H1 (cell line): ENCODE measurements around the gene HSPA1L. TPM values are rescaled to one million over a fixed set of nuclear protein-coding genes. Genes with fewer than 3 reads are reported as not detected.
A peak's percentile ranks its signal among the peaks of the same experiment; 100 is the strongest.

Experiments
- CTCF ChIA-PET: fragments of 300-600 bp; sonication (Branson Sonifier 250); formaldehyde crosslinking; loops from one replicate; lab custom pipeline; 2021; ENCODE audit not compliant: partially characterized antibody; lab: Charles Lee
- POLR2A ChIA-PET: fragments of 300-600 bp; sonication (Branson Sonifier 250); formaldehyde crosslinking; loops from one replicate; lab custom pipeline; 2021; ENCODE audit warnings: inconsistent platforms; ENCODE audit not compliant: partially characterized antibody; lab: Charles Lee
- DNase-seq, 2 experiments: peaks; one replicate each; pipeline versions ENCODE4 v3.0.0 to v3.0.0-alpha.2; 2010 to 2022; ENCODE audit warnings: low spot score in 2 of 2, low read depth in 1 of 2, mixed read lengths in 1 of 2
- FAIRE-seq: peaks from 2 replicates; lab custom pipeline; 2011; peaks lifted over from hg19 to GRCh38; lab: Jason Lieb, UNC
- H2AFZ ChIP-seq: 2 replicates; pipeline ENCODE4 v1.8.1; 2012; ENCODE audit warnings: low read length, inconsistent platforms
- H2AK5ac ChIP-seq: 2 replicates; pipeline ENCODE4 v1.6.1; 2013; ENCODE audit warnings: low read depth, low read length
- H2BK120ac ChIP-seq: replicated peaks from 2 replicates; pipeline ENCODE3; 2013; ENCODE audit warnings: low read depth, low read length, inconsistent platforms
- H2BK12ac ChIP-seq: 2 replicates; pipeline ENCODE4 v1.6.1; 2013; ENCODE audit warnings: low read depth, low read length
- H2BK15ac ChIP-seq: 2 replicates; pipeline ENCODE4 v1.6.1; 2013; ENCODE audit warnings: low read length
- H2BK20ac ChIP-seq: 2 replicates; pipeline ENCODE4 v1.6.1; 2013; ENCODE audit warnings: low read length
- H2BK5ac ChIP-seq: 2 replicates; pipeline ENCODE4 v1.6.1; 2013; ENCODE audit warnings: low read depth, low read length
- H3K14ac ChIP-seq: 2 replicates; pipeline ENCODE4 v1.6.1; 2013; ENCODE audit warnings: inconsistent platforms; ENCODE audit not compliant: insufficient read length
- H3K18ac ChIP-seq: 2 replicates; pipeline ENCODE4 v1.6.1; 2013; ENCODE audit warnings: low read length; ENCODE audit errors: extremely low read depth
- H3K23ac ChIP-seq: 2 replicates; pipeline ENCODE4 v1.6.1; 2013; ENCODE audit warnings: inconsistent platforms; ENCODE audit not compliant: insufficient read length
- H3K23me2 ChIP-seq: 2 replicates; pipeline ENCODE4 v1.6.1; 2013; ENCODE audit warnings: low read depth, low read length
- H3K27ac ChIP-seq: 2 replicates; pipeline ENCODE4 v1.6.1; 2011; ENCODE audit warnings: low read depth, low read length, inconsistent platforms
- H3K27me3 ChIP-seq, 4 experiments: replicated peaks in 1 of 4; 1 replicate in 1 of 4; 2 replicates in 3 of 4; pipeline versions ENCODE4 v1.6.1 to v1.8.1; 2011 to 2013; ENCODE audit warnings: low read length in 3 of 4, mild to moderate bottlenecking in 3 of 4, inconsistent platforms in 2 of 4, mixed read lengths in 2 of 4, moderate library complexity in 1 of 4; ENCODE audit not compliant: control insufficient read depth in 3 of 4, insufficient read depth in 3 of 4; ENCODE audit errors: extremely low read depth in 1 of 4
- H3K36me3 ChIP-seq, 4 experiments: 2 replicates each; pipeline versions ENCODE4 v1.6.1 to v1.8.1; 2011 to 2013; ENCODE audit warnings: mild to moderate bottlenecking in 4 of 4, low read length in 3 of 4, moderate library complexity in 2 of 4, control low read depth in 1 of 4, inconsistent platforms in 1 of 4; ENCODE audit not compliant: insufficient read depth in 4 of 4, control insufficient read depth in 2 of 4
- H3K4ac ChIP-seq: replicated peaks from 2 replicates; pipeline ENCODE3; 2013; ENCODE audit warnings: low read length, low read depth, mixed read lengths, inconsistent platforms; ENCODE audit not compliant: insufficient read length
- H3K4me1 ChIP-seq, 4 experiments: replicated peaks in 1 of 4; 1 replicate in 1 of 4; 2 replicates in 3 of 4; pipeline versions ENCODE4 v1.6.1 to v1.8.1; 2011 to 2013; ENCODE audit warnings: low read length in 3 of 4, inconsistent platforms in 2 of 4, mixed read lengths in 1 of 4; ENCODE audit not compliant: insufficient read depth in 4 of 4, control insufficient read depth in 3 of 4
- H3K4me2 ChIP-seq, 2 experiments: 2 replicates each; pipeline versions ENCODE4 v1.6.1 to v1.8.1; 2011 to 2013; ENCODE audit warnings: low read depth in 2 of 2, low read length in 2 of 2, control low read depth in 1 of 2, inconsistent platforms in 1 of 2, mild to moderate bottlenecking in 1 of 2; ENCODE audit not compliant: insufficient read depth in 1 of 2
- H3K4me3 ChIP-seq, 4 experiments: fragments of 200-600, 300-600 bp in 1 of 4; sonication (generic), shearing (Covaris generic), sonication (Bioruptor Twin) in 1 of 4; 2 replicates each; pipeline versions ENCODE4 v1.5.1 to v1.8.1; 2011 to 2016; ENCODE audit warnings: low read length in 4 of 4, low read depth in 3 of 4, control low read depth in 2 of 4, inconsistent platforms in 2 of 4, mild to moderate bottlenecking in 2 of 4, mixed read lengths in 1 of 4, moderate library complexity in 1 of 4; ENCODE audit not compliant: insufficient read depth in 2 of 4; ENCODE audit errors: extremely low read depth in 1 of 4
- H3K56ac ChIP-seq: replicated peaks from 2 replicates; pipeline ENCODE3; 2013; ENCODE audit warnings: low read depth, mild to moderate bottlenecking, mixed read lengths, low read length, inconsistent platforms; ENCODE audit not compliant: insufficient read length
- H3K79me1 ChIP-seq: 2 replicates; pipeline ENCODE4 v1.6.1; 2013; ENCODE audit warnings: low read depth, low read length, control low read depth
- H3K79me2 ChIP-seq, 2 experiments: 2 replicates each; pipeline versions ENCODE4 v1.6.1 to v1.8.1; 2012 to 2013; ENCODE audit warnings: low read length in 2 of 2, mild to moderate bottlenecking in 2 of 2, inconsistent platforms in 1 of 2; ENCODE audit not compliant: insufficient read depth in 2 of 2, control insufficient read depth in 1 of 2
- H3K9ac ChIP-seq, 4 experiments: replicated peaks in 1 of 4; 1 replicate in 1 of 4; 2 replicates in 3 of 4; pipeline versions ENCODE4 v1.6.1 to v1.8.1; 2011 to 2013; ENCODE audit warnings: low read depth in 3 of 4, low read length in 3 of 4, control low read depth in 2 of 4, mild to moderate bottlenecking in 2 of 4, moderate library complexity in 2 of 4, inconsistent platforms in 1 of 4; ENCODE audit errors: extremely low read depth in 1 of 4
- H3K9me3 ChIP-seq, 2 experiments: 2 replicates each; pipeline versions ENCODE4 v1.6.1 to v1.8.1; 2012 to 2013; ENCODE audit warnings: mild to moderate bottlenecking in 2 of 2, moderate library complexity in 2 of 2, control low read depth in 1 of 2, inconsistent platforms in 1 of 2, low read depth in 1 of 2, low read length in 1 of 2, mixed read lengths in 1 of 2; ENCODE audit not compliant: insufficient read depth in 2 of 2
- H4K20me1 ChIP-seq, 2 experiments: replicated peaks in 1 of 2; 2 replicates each; pipeline versions ENCODE3 to v1.8.1; 2011 to 2013; ENCODE audit warnings: inconsistent platforms in 2 of 2, low read length in 2 of 2, mild to moderate bottlenecking in 1 of 2; ENCODE audit not compliant: insufficient read depth in 2 of 2, control insufficient read depth in 1 of 2
- H4K5ac ChIP-seq: 2 replicates; pipeline ENCODE4 v1.6.1; 2013; ENCODE audit warnings: low read length, low read depth, mixed read lengths, inconsistent platforms; ENCODE audit not compliant: insufficient read length
- H4K8ac ChIP-seq: 2 replicates; pipeline ENCODE4 v1.8.0; 2013; ENCODE audit warnings: mild to moderate bottlenecking, moderate library complexity, low read length, inconsistent platforms; ENCODE audit not compliant: insufficient read depth; ENCODE audit errors: extremely low read depth
- H4K91ac ChIP-seq: replicated peaks from 2 replicates; pipeline ENCODE3; 2013; ENCODE audit warnings: low read length, mixed read lengths, inconsistent platforms; ENCODE audit not compliant: insufficient read length
- CHD2 ChIP-seq: IDR thresholded peaks from 2 replicates; pipeline ENCODE4 v1.6.1; 2012; ENCODE audit warnings: low read length, improper control_type of control experiment
- EGR1 ChIP-seq: IDR thresholded peaks from 2 replicates; pipeline ENCODE4 v1.6.1; 2011; ENCODE audit warnings: low read depth, low read length, borderline replicate concordance
- MAFK ChIP-seq: IDR thresholded peaks from 2 replicates; pipeline ENCODE4 v1.6.1; 2012; ENCODE audit warnings: low read depth, mild to moderate bottlenecking, improper control_type of control experiment, low read length
- RXRA ChIP-seq: IDR thresholded peaks from 2 replicates; pipeline ENCODE4 v1.6.1; 2011; ENCODE audit warnings: low read depth, mild to moderate bottlenecking, low read length, moderate library complexity; ENCODE audit not compliant: insufficient read depth
- SIX5 ChIP-seq: IDR thresholded peaks from 2 replicates; pipeline ENCODE4 v1.6.1; 2011; ENCODE audit warnings: mild to moderate bottlenecking, low read depth, low read length
- SP4 ChIP-seq: IDR thresholded peaks from 2 replicates; pipeline ENCODE4 v1.6.1; 2012; ENCODE audit warnings: low read length, inconsistent platforms
- SRF ChIP-seq: IDR thresholded peaks from 2 replicates; pipeline ENCODE4 v1.6.1; 2011; ENCODE audit warnings: mild to moderate bottlenecking, low read depth, low read length, moderate library complexity
- YY1 ChIP-seq: IDR thresholded peaks from 2 replicates; pipeline ENCODE4 v1.6.1; 2011; ENCODE audit warnings: low read depth, mild to moderate bottlenecking, low read length
- WGBS, 2 experiments: shearing (Covaris generic) in 1 of 2; methylation state at CpG; one replicate each; pipeline versions ENCODE4 v1.1.6 to v1.1.7; 2013 to 2015; ENCODE audit warnings: low lambda C conversion rate in 2 of 2, mixed read lengths in 2 of 2, inconsistent platforms in 1 of 2, low coverage in 1 of 2, missing lambda C conversion rate in 1 of 2; ENCODE audit not compliant: insufficient replicate concordance in 2 of 2, insufficient coverage in 1 of 2, insufficient read length in 1 of 2; ENCODE audit errors: extremely low coverage in 1 of 2, missing lambda C conversion rate in 1 of 2; 5-methylcytosine and 5-hydroxymethylcytosine counted together
- polyA plus RNA-seq, 7 experiments: library from polyadenylated mRNA; depleted of rRNA in 3 of 7; stranded (reverse) in 5 of 7; unstranded in 2 of 7; fragments of >200 nt in 5 of 7; fragments of 200-250 nt in 2 of 7; gene quantifications; 1 replicate in 5 of 7; 2 replicates in 1 of 7; 4 replicates in 1 of 7; pipeline versions ENCODE4 v1.2.1 to v1.2.3, GENCODE V29; 2011 to 2013; ENCODE audit warnings: missing spikeins in 2 of 7, mixed read lengths in 2 of 7
- total RNA-seq: library from RNA; stranded (reverse); fragmentation: NEBNext Ultra II Directional; extraction: Animal tissue kit (Norgen Biotek cat#: 25700); gene quantifications from 2 replicates; pipeline ENCODE4 v1.2.1, GENCODE V29; 2021
- TF ChIP-seq, protein P1 (sequence below): IDR thresholded peaks from 2 replicates; pipeline ENCODE4 v1.6.1; 2011; ENCODE audit warnings: low read length, improper control_type of control experiment

Gene HSPA1L
- total and polyA plus RNA-seq, 2 of the 8 experiments (the other 6 are each of a cell fraction or from before 2014, with no cell fraction given) = 1.00 to 1.9 TPM

DNA sequence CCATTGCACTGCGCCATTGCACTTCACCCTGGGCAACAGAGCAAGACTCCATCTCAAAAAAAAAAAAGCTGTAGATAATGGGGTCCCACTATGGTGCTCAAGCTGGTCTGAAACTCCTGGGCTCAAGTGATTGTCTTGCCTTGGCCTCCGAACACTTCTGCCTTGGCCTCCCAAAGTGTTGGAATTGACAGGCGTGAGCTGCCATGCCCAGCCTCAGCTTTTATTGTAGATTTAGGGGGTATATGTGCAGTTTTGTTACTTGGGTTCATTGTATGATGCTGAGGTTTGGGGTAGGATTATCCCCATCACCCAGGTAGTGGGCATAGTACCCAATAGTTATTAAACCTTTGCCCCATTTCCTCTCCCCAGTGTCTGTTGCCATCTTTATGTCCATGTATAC lies 23.9 kb upstream of the HSPA1L start:
- peak overlapping the region; percentile 14 to 99; a peak in 2 of 4 replicates for H3K4me2 ChIP-seq
- H4K20me1 ChIP-seq = peaks cover 18 to 23% of the 10 kb centered on the region in 2 experiments
- no peak overlapping the region for H2BK15ac ChIP-seq
- H3K4me3 ChIP-seq = peak overlapping the region in 1 of 4 experiments; percentile 99; a peak in 2 of 8 replicates
- H2BK120ac ChIP-seq = no peak overlapping the region
- no peak overlapping the region for H3K56ac ChIP-seq
- H3K27ac ChIP-seq = no peak overlapping the region
- no peak overlapping the region for H2AK5ac ChIP-seq
- no peaks in the 10 kb centered on the region for H3K9me3 ChIP-seq
- CTCF ChIA-PET = interaction anchor here (0.8 to 4.5 kb wide), 12 partner anchors 12 to 128 kb away, joined by 3 to 15 read pairs (median 4); partner anchors contain the start of gene HSPA1B
- FAIRE-seq = no peak
- no peak overlapping the region for H4K91ac ChIP-seq
- no peak overlapping the region for H3K18ac ChIP-seq
- H3K79me1 ChIP-seq = peaks cover 3% of the 10 kb centered on the region; the same call in 1 of the 2 replicates
- TF ChIP-seq, protein P1, sequence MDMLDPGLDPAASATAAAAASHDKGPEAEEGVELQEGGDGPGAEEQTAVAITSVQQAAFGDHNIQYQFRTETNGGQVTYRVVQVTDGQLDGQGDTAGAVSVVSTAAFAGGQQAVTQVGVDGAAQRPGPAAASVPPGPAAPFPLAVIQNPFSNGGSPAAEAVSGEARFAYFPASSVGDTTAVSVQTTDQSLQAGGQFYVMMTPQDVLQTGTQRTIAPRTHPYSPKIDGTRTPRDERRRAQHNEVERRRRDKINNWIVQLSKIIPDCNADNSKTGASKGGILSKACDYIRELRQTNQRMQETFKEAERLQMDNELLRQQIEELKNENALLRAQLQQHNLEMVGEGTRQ = no peak
- TF ChIP-seq SP4 (no peak), SIX5 (no peak), YY1 (no peak), RXRA (no peak), MAFK (no peak), CHD2 (no peak), EGR1 (no peak), SRF (no peak)
- H4K8ac ChIP-seq = no peak overlapping the region
- no peak overlapping the region for H3K23ac ChIP-seq
- peaks cover 17 to 37% of the 10 kb centered on the region in 2 experiments for H3K79me2 ChIP-seq
- no peak overlapping the region for H4K5ac ChIP-seq
- DNase-seq = no peak
- H3K4ac ChIP-seq = no peak overlapping the region
- H3K14ac ChIP-seq = no peak overlapping the region
- no peak overlapping the region for H2BK12ac ChIP-seq
- 90% methylated on average over 3 of the region's 3 CpGs; no CpG with 5 or more reads in 1 of the 2 experiments for WGBS, 2 experiments
- peaks cover 15% of the 10 kb centered on the region for H3K23me2 ChIP-seq
- H3K36me3 ChIP-seq = peaks cover 34 to 72% (median 48%) of the 10 kb centered on the region in 4 experiments
- no peak overlapping the region for H3K9ac ChIP-seq
- H3K4me1 ChIP-seq = peaks cover 2 to 9% (median 6%) of the 10 kb centered on the region in 4 experiments; a peak in 4 of 7 replicates
- POLR2A ChIA-PET = interaction anchor here (0.6 to 11.4 kb wide), 33 partner anchors 8 to 265 kb away, joined by 3 to 189 read pairs (median 4); partner anchors contain the start of genes CLIC1, EHMT2, HSPA1A and HSPA1B
- H2AFZ ChIP-seq = no peak overlapping the region
- no peaks in the 10 kb centered on the region for H3K27me3 ChIP-seq
- H2BK5ac ChIP-seq = no peak overlapping the region
- H2BK20ac ChIP-seq = no peak overlapping the region
